DMS53 (cell line): Measurements from ENCODE around the gene NTN1.
A peak's percentile ranks its signal among the peaks of the same experiment; 100 is the strongest.

ENCODE experiments used
- DNase-seq: peaks from one replicate; lab custom pipeline; 2025; lab: John Stamatoyannopoulos, UW

The NTN1 gene

GRCh38 chr17:9199571-9200551 is 178.6 kb downstream of the NTN1 start:
- no peak for DNase-seq

GRCh38 chr17:9200699-9201359 is 179.5 kb downstream of the NTN1 start:
- no peak for DNase-seq

GRCh38 chr17:9202532-9202931 is 181.2 kb downstream of the NTN1 start:
- DNase-seq: no peak

GRCh38 chr17:9203771-9204425 is 182.6 kb downstream of the NTN1 start:
- no peak for DNase-seq

- no peak for DNase-seq
These were observed 183.5 kb downstream of the NTN1 start for GRCh38 chr17:9204637-9205329.

- no peak for DNase-seq
These were observed 184.5 kb downstream of the NTN1 start for GRCh38 chr17:9205520-9206409.

GRCh38 chr17:9206410-9206703 is 185.0 kb downstream of the NTN1 start:
- no peak for DNase-seq

GRCh38 chr17:9206741-9207332 is 185.5 kb downstream of the NTN1 start:
- DNase-seq: peak; percentile 63

- DNase-seq: no peak
These were observed 187.2 kb downstream of the NTN1 start for GRCh38 chr17:9208381-9209105.

GRCh38 chr17:9209347-9209746 is 188.0 kb downstream of the NTN1 start:
- no peak for DNase-seq

GRCh38 chr17:9209781-9210370 is 188.6 kb downstream of the NTN1 start:
- DNase-seq: no peak

- DNase-seq: no peak
These were observed 189.9 kb downstream of the NTN1 start for GRCh38 chr17:9211133-9211765.

GRCh38 chr17:9212376-9213302 is 191.3 kb downstream of the NTN1 start:
- DNase-seq: no peak

GRCh38 chr17:9213303-9213640 is 192.0 kb downstream of the NTN1 start:
- DNase-seq: no peak

GRCh38 chr17:9215465-9215864 is 194.2 kb downstream of the NTN1 start:
- no peak for DNase-seq

- peak; percentile 20 for DNase-seq
These were observed 196.1 kb downstream of the NTN1 start for GRCh38 chr17:9217151-9218056.

GRCh38 chr17:9218064-9218635 is 196.8 kb downstream of the NTN1 start:
- DNase-seq: no peak
